GM12891 (cell line): Measurements from ENCODE around the gene HOXA10.

Source experiments
- POLR2A ChIP-seq: IDR thresholded peaks from 2 replicates; pipeline ENCODE4 v1.6.1; 2011; ENCODE audit warnings: low read depth, low read length, control low read depth
- POLR2AphosphoS5 ChIP-seq: IDR thresholded peaks from 2 replicates; pipeline ENCODE4 v1.6.1; 2011; ENCODE audit warnings: low read depth, low read length, control low read depth

DNA sequence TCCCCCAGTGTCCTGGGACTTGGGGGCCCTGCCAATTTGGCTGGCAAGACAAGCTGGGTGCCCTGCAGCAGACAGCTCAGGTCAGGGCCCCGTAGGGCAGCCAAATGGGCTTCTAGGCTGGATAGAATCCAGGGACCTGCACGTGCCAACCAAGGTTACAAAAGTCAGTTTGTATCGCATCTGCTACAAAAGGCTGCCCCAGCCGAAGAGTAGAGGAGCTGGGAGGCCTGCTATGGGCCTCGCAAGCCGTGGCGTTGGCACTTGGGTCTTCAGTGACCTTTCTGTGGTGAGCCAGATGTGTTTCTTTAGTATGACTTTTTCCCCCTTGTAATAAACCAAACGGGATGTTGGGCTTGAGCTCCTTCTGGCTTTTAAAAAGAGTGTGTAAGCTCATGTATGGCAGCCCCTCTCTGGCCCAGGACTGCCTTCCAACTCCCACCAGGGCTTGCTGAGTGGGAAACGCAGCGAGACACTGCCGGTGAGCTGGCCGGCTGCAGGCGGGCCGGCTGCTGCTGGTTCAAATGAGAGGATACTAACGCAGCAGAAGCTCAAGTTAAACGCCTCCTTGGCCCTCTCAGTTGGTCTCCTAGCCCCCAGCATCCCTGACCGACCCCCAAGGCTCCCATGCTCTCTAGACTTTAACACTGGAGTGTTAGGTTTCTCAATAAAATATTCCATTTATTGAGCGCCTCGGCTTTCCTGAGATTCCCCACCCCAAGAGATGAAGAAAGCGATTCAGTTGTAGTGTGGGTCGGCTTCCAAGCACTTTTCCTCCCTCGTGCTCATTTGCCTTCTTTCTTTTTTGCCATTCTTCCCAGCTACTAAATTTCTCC is 3.1 kb upstream of the HOXA10 start:
- TF ChIP-seq POLR2A = no peak
- no peak for TF ChIP-seq POLR2AphosphoS5
